ENCODE measurements around the gene TICAM1.
"Not testable (repeated sequence)": the region's sequence is repeated elsewhere in the genome, so short reads cannot be mapped to it uniquely, and the experiment has no call there.

Gene TICAM1

DNA sequence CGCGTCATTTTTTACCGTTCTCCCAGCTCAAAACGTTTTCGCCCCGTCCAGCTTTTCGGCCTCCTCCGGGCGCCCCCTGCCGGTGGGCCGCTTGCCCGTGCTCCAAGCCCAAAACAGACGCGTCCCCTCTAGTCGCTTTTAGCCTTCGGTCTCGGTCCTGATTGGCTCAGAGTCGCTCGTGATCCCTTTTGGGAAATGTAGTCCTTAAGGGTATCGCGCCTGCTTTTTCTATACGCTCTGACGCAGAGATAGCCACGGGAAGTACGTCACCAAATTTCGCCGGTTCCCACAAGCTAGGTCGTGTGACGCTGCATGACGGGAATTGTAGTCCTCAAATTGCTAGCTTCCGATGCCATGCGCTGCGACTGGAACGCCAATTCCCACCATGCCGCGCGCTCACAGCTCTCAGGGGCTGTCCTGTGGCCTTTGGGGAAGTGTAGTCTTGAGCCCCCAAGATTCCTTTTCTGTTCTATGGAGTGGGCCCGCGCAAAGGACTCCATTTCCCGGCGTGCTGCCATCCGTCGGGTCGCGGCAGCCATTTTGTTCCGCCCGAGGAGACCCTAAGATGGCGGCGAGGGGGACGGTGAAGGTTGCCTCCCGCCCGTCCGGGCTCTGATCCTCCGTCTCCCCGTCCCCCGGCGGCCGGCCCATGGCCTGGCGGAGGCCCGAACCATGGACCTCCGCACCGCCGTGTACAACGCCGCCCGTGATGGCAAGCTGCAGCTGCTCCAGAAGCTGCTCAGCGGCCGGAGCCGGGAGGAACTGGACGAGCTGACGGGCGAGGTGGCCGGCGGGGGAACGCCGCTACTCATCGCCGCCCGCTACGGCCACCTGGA is 40.1 kb downstream of the TICAM1 start, which contains the start of gene FEM1A:
TSS of gene FEM1A (plus strand) at position 552 of the 836 bp plus-strand sequence. CDS start at position 673, 121 bp downstream.
- H3K27me3 ChIP-seq (ENCODE audit: insufficient read depth, low read depth, severe bottlenecking), result no peaks in the 10 kb centered on the region
- peak; percentile 99 for DNase-seq
- peak within 1 kb of the TSS; percentile 96 for H3K27ac ChIP-seq
- peaks cover 31% of the 10 kb centered on the region for H3K36me3 ChIP-seq
- H3K4me3 ChIP-seq (ENCODE audit: low read depth, low read length), result peak within 1 kb of the TSS; percentile 71
- H3K9me3 ChIP-seq (ENCODE audit: severe bottlenecking), result no peaks in the 10 kb centered on the region
- TF ChIP-seq, protein P1, sequence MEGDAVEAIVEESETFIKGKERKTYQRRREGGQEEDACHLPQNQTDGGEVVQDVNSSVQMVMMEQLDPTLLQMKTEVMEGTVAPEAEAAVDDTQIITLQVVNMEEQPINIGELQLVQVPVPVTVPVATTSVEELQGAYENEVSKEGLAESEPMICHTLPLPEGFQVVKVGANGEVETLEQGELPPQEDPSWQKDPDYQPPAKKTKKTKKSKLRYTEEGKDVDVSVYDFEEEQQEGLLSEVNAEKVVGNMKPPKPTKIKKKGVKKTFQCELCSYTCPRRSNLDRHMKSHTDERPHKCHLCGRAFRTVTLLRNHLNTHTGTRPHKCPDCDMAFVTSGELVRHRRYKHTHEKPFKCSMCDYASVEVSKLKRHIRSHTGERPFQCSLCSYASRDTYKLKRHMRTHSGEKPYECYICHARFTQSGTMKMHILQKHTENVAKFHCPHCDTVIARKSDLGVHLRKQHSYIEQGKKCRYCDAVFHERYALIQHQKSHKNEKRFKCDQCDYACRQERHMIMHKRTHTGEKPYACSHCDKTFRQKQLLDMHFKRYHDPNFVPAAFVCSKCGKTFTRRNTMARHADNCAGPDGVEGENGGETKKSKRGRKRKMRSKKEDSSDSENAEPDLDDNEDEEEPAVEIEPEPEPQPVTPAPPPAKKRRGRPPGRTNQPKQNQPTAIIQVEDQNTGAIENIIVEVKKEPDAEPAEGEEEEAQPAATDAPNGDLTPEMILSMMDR (IDR thresholded peaks at IDR 0.05; ENCODE audit: low read depth, low read length), result peak; percentile 93

DNA sequence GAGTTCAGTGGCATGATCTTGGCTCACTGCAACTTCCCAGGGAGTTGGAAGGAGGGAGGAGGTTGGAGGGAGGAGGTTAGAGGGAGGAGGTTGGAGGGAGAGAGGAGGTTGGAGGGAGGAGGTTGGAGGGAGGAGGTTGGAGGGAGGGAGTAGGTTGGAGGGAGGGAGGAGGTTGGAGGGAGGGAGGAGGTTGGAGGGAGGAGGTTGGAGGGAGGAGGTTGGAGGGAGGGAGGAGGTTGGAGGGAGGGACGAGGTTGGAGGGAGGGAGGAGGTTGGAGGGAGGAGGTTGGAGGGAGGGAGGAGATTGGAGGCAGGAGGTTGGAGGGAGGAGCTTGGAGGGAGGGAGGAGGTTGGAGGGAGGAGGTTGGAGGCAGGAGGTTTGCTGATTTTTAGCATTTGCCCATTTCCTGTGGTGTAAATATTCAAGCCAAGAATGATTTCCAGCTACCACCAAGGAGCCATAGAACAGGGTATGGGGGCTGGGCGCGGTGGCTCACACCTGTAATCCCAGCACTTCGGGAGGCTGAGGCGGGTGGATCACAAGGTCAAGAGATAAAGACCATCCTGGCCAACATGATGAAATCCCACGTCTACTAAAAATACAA is 45.0 kb downstream of the TICAM1 start:
- not testable (repeated sequence) for H3K4me3 ChIP-seq (ENCODE audit: low read depth, low read length); H3K36me3 ChIP-seq; H3K9me3 ChIP-seq (ENCODE audit: severe bottlenecking); H3K27me3 ChIP-seq (ENCODE audit: insufficient read depth, low read depth, severe bottlenecking); H3K27ac ChIP-seq; DNase-seq

DNA sequence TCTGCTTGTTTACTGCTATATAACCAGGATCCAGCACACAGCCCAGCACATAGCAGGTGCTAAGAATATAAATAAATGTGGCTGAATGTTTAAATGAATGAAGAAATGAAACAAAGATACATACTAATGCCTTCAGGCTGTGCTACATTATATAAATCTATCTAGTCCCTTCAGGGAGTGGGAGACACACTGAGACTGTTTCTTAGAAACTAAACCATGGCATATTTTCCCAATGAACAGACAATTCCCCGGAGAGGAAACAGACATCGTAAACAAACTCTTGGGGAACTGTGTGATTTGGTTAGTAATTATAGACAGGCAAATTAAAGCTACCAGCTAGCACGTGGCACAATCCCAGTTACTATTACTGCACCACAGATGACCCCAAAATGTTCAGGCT is 49.7 kb downstream of the TICAM1 start:
- no peaks in the 10 kb centered on the region for H3K36me3 ChIP-seq
- H3K27ac ChIP-seq, result no peak overlapping the region
- H3K27me3 ChIP-seq (ENCODE audit: insufficient read depth, low read depth, severe bottlenecking), result no peaks in the 10 kb centered on the region
- no peak for DNase-seq
- no peaks in the 10 kb centered on the region for H3K9me3 ChIP-seq (ENCODE audit: severe bottlenecking)
- TF ChIP-seq, protein P1 (IDR thresholded peaks at IDR 0.05; ENCODE audit: low read depth, low read length), result no peak
- H3K4me3 ChIP-seq (ENCODE audit: low read depth, low read length), result no peak overlapping the region

- no peak for DNase-seq
- H3K27me3 ChIP-seq (ENCODE audit: insufficient read depth, low read depth, severe bottlenecking), result no peaks in the 10 kb centered on the region
- TF ChIP-seq, protein P1 (IDR thresholded peaks at IDR 0.05; ENCODE audit: low read depth, low read length), result no peak
Observed at GRCh38 chr19:4780860-4781259, 50.7 kb downstream of the TICAM1 start.

DNA sequence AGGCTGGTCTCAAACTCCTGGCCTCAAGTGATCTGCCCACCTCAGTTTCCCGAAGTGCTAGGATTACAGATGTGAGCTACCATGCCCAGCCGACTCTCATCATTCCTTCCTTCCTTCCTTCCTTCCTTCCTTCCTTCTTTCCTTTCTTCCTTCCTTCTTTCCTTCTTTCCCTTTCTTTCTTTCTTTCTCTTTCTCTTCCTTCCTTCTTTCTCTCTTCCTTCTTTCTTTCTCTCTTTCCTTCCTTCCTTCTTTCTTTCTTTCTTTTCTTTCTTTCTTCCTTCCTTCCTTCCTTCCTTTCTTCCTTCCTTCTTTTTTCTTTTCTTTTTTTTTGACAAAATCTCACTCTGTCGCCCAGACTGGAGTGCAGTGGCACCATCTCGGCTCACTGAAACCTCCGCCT is 53.4 kb downstream of the TICAM1 start:
- not testable (repeated sequence) for H3K27me3 ChIP-seq (ENCODE audit: insufficient read depth, low read depth, severe bottlenecking); H3K9me3 ChIP-seq (ENCODE audit: severe bottlenecking); DNase-seq; H3K36me3 ChIP-seq; H3K27ac ChIP-seq; H3K4me3 ChIP-seq (ENCODE audit: low read depth, low read length)

More at GRCh38 chr19:4780860-4781259, 50.7 kb downstream of the TICAM1 start:
- no peaks in the 10 kb centered on the region for H3K36me3 ChIP-seq
- H3K9me3 ChIP-seq (ENCODE audit: severe bottlenecking), result peaks cover 4% of the 10 kb centered on the region
- H3K4me3 ChIP-seq (ENCODE audit: low read depth, low read length), result no peak overlapping the region
- H3K27ac ChIP-seq, result no peak overlapping the region

GRCh38 chr19:4776436-4777211 is 54.9 kb downstream of the TICAM1 start:
- peaks cover 3% of the 10 kb centered on the region for H3K36me3 ChIP-seq
- H3K27ac ChIP-seq, result no peak overlapping the region
- H3K9me3 ChIP-seq (ENCODE audit: severe bottlenecking), result peaks cover 6% of the 10 kb centered on the region
- TF ChIP-seq, protein P1 (IDR thresholded peaks at IDR 0.05; ENCODE audit: low read depth, low read length), result no peak
- no peak for DNase-seq
- no peaks in the 10 kb centered on the region for H3K27me3 ChIP-seq (ENCODE audit: insufficient read depth, low read depth, severe bottlenecking)
- no peak overlapping the region for H3K4me3 ChIP-seq (ENCODE audit: low read depth, low read length)

Data from WERI-Rb-1 (cell line).